ENCODE results near the gene DNAJB7. TPM values are rescaled to one million over a fixed set of nuclear protein-coding genes. Genes with fewer than 3 reads are reported as not detected.

The DNAJB7 gene
- total and polyA plus RNA-seq, 2 experiments from 2014 or later = 0.63 TPM; not detected in 1

DNA sequence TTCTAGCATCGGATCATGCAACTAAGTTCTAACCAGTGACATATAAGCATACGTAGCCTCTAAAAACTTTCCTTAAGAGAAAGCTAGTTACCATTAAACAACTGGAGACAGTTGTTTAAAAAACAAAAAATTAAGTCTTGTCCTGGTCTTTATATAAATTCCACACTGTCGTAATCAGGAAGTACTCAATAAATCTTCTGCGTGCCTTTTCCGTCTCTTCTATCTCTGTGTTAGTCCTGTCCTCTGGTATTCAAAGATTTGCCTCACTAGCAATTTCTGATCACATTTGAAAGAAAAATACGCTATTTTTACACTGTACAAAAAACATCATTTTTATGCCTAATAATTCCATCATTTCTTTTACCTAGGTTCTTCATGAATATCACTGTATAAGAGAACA, 32.8 kb downstream of the DNAJB7 start:
- Histone ChIP-seq H3K4me2 (no peak overlapping the region), H2AFZ (no peak overlapping the region), H3K9me2 (ENCODE audit: insufficient read depth) (no peaks in the 10 kb centered on the region), H3K4me1 (ENCODE audit: insufficient read depth) (peaks cover 19% of the 10 kb centered on the region), H3K27ac (ENCODE audit: low read depth) (peak overlapping the region; percentile 96), H3K27me3 (ENCODE audit: insufficient read depth) (no peaks in the 10 kb centered on the region), H3F3A (replicated peaks; ENCODE audit: low read depth) (no peaks in the 10 kb centered on the region; the same call in 1 of the 2 replicates), H3K4me3 (no peak overlapping the region), H3K36me3 (ENCODE audit: insufficient read depth) (peaks cover 22% of the 10 kb centered on the region; the same call in 1 of the 2 replicates), H4K20me1 (replicated peaks; ENCODE audit: insufficient read depth) (0 out of 2 replicates have a peak, but pooled peaks cover 3% of the 10 kb centered on the region), H3K79me2 (replicated peaks; ENCODE audit: insufficient read depth) (no peaks in the 10 kb centered on the region)
- peaks cover 71% of the 10 kb centered on the region for H3K36me3 Mint-ChIP-seq (ENCODE audit: low read depth)
- H3K4me3 Mint-ChIP-seq = no peak overlapping the region
- H3K27me3 Mint-ChIP-seq (ENCODE audit: insufficient read depth, low read depth, poor library complexity) = no peaks in the 10 kb centered on the region
- no peaks in the 10 kb centered on the region for H3K9me3 Mint-ChIP-seq
- H3K4me1 Mint-ChIP-seq = peaks cover 25% of the 10 kb centered on the region; the same call in 2 of the 3 replicates
- no peak overlapping the region for H3K27ac Mint-ChIP-seq
- TF ChIP-seq, protein P1, sequence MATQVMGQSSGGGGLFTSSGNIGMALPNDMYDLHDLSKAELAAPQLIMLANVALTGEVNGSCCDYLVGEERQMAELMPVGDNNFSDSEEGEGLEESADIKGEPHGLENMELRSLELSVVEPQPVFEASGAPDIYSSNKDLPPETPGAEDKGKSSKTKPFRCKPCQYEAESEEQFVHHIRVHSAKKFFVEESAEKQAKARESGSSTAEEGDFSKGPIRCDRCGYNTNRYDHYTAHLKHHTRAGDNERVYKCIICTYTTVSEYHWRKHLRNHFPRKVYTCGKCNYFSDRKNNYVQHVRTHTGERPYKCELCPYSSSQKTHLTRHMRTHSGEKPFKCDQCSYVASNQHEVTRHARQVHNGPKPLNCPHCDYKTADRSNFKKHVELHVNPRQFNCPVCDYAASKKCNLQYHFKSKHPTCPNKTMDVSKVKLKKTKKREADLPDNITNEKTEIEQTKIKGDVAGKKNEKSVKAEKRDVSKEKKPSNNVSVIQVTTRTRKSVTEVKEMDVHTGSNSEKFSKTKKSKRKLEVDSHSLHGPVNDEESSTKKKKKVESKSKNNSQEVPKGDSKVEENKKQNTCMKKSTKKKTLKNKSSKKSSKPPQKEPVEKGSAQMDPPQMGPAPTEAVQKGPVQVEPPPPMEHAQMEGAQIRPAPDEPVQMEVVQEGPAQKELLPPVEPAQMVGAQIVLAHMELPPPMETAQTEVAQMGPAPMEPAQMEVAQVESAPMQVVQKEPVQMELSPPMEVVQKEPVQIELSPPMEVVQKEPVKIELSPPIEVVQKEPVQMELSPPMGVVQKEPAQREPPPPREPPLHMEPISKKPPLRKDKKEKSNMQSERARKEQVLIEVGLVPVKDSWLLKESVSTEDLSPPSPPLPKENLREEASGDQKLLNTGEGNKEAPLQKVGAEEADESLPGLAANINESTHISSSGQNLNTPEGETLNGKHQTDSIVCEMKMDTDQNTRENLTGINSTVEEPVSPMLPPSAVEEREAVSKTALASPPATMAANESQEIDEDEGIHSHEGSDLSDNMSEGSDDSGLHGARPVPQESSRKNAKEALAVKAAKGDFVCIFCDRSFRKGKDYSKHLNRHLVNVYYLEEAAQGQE (IDR thresholded peaks at IDR 0.05; ENCODE audit: unreplicated experiment) = no peak
- TF ChIP-seq EZH2phosphoT487 (IDR thresholded peaks at IDR 0.05; ENCODE audit: unreplicated experiment) (no peak), EZH2 (IDR thresholded peaks at IDR 0.05; ENCODE audit: low read depth, unreplicated experiment) (no peak), POLR2AphosphoS5 (IDR thresholded peaks at IDR 0.05; ENCODE audit: low read depth) (no peak), STAT1 (IDR thresholded peaks at IDR 0.05; ENCODE audit: unreplicated experiment) (no peak), ZNF331 (CRISPR knock-in tag; IDR thresholded peaks at IDR 0.05; ENCODE audit: low read depth) (no peak), CREB1 (CRISPR knock-in tag; IDR thresholded peaks at IDR 0.05; ENCODE audit: low read depth) (no peak), ZNF114 (CRISPR knock-in tag; IDR thresholded peaks at IDR 0.05) (no peak), NANOG (IDR thresholded peaks at IDR 0.05; ENCODE audit: borderline replicate concordance) (no peak), JUNB (IDR thresholded peaks at IDR 0.05; ENCODE audit: unreplicated experiment) (no peak)
- TF ChIP-seq, protein P2, sequence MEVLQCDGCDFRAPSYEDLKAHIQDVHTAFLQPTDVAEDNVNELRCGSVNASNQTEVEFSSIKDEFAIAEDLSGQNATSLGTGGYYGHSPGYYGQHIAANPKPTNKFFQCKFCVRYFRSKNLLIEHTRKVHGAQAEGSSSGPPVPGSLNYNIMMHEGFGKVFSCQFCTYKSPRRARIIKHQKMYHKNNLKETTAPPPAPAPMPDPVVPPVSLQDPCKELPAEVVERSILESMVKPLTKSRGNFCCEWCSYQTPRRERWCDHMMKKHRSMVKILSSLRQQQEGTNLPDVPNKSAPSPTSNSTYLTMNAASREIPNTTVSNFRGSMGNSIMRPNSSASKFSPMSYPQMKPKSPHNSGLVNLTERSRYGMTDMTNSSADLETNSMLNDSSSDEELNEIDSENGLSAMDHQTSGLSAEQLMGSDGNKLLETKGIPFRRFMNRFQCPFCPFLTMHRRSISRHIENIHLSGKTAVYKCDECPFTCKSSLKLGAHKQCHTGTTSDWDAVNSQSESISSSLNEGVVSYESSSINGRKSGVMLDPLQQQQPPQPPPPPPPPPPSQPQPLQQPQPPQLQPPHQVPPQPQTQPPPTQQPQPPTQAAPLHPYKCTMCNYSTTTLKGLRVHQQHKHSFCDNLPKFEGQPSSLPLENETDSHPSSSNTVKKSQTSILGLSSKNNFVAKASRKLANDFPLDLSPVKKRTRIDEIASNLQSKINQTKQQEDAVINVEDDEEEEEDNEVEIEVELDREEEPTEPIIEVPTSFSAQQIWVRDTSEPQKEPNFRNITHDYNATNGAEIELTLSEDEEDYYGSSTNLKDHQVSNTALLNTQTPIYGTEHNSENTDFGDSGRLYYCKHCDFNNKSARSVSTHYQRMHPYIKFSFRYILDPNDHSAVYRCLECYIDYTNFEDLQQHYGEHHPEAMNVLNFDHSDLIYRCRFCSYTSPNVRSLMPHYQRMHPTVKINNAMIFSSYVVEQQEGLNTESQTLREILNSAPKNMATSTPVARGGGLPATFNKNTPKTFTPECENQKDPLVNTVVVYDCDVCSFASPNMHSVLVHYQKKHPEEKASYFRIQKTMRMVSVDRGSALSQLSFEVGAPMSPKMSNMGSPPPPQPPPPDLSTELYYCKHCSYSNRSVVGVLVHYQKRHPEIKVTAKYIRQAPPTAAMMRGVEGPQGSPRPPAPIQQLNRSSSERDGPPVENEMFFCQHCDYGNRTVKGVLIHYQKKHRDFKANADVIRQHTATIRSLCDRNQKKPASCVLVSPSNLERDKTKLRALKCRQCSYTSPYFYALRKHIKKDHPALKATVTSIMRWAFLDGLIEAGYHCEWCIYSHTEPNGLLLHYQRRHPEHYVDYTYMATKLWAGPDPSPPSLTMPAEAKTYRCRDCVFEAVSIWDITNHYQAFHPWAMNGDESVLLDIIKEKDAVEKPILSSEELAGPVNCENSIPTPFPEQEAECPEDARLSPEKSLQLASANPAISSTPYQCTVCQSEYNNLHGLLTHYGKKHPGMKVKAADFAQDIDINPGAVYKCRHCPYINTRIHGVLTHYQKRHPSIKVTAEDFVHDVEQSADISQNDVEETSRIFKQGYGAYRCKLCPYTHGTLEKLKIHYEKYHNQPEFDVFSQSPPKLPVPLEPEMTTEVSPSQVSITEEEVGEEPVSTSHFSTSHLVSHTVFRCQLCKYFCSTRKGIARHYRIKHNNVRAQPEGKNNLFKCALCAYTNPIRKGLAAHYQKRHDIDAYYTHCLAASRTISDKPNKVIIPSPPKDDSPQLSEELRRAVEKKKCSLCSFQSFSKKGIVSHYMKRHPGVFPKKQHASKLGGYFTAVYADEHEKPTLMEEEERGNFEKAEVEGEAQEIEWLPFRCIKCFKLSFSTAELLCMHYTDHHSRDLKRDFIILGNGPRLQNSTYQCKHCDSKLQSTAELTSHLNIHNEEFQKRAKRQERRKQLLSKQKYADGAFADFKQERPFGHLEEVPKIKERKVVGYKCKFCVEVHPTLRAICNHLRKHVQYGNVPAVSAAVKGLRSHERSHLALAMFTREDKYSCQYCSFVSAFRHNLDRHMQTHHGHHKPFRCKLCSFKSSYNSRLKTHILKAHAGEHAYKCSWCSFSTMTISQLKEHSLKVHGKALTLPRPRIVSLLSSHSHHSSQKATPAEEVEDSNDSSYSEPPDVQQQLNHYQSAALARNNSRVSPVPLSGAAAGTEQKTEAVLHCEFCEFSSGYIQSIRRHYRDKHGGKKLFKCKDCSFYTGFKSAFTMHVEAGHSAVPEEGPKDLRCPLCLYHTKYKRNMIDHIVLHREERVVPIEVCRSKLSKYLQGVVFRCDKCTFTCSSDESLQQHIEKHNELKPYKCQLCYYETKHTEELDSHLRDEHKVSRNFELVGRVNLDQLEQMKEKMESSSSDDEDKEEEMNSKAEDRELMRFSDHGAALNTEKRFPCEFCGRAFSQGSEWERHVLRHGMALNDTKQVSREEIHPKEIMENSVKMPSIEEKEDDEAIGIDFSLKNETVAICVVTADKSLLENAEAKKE (CRISPR knock-in tag; IDR thresholded peaks at IDR 0.05) = no peak
- TF ChIP-seq, protein P3, sequence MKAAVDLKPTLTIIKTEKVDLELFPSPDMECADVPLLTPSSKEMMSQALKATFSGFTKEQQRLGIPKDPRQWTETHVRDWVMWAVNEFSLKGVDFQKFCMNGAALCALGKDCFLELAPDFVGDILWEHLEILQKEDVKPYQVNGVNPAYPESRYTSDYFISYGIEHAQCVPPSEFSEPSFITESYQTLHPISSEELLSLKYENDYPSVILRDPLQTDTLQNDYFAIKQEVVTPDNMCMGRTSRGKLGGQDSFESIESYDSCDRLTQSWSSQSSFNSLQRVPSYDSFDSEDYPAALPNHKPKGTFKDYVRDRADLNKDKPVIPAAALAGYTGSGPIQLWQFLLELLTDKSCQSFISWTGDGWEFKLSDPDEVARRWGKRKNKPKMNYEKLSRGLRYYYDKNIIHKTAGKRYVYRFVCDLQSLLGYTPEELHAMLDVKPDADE (IDR thresholded peaks at IDR 0.05) = no peak
- TF ChIP-seq, protein P4, sequence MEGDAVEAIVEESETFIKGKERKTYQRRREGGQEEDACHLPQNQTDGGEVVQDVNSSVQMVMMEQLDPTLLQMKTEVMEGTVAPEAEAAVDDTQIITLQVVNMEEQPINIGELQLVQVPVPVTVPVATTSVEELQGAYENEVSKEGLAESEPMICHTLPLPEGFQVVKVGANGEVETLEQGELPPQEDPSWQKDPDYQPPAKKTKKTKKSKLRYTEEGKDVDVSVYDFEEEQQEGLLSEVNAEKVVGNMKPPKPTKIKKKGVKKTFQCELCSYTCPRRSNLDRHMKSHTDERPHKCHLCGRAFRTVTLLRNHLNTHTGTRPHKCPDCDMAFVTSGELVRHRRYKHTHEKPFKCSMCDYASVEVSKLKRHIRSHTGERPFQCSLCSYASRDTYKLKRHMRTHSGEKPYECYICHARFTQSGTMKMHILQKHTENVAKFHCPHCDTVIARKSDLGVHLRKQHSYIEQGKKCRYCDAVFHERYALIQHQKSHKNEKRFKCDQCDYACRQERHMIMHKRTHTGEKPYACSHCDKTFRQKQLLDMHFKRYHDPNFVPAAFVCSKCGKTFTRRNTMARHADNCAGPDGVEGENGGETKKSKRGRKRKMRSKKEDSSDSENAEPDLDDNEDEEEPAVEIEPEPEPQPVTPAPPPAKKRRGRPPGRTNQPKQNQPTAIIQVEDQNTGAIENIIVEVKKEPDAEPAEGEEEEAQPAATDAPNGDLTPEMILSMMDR (conservative IDR thresholded peaks at IDR 0.05; ENCODE audit: low read depth in 2 of 2) = no peak
- ATAC-seq (no peak), DNase-seq (ENCODE audit: low spot score) (no peak)
